CD4-positive, alpha-beta T cell treated with Interleukin-2 at 100 ng/mL for 4 hours (primary cell): ENCODE results near the gene AFF3.
"Not testable (repeated sequence)": the region's sequence is repeated elsewhere in the genome, so short reads cannot be mapped to it uniquely, and the experiment has no call there.

Experiments
- DNase-seq: peaks from one replicate; pipeline ENCODE4 v3.0.0-alpha.2; 2020; ENCODE audit warnings: low spot score

Gene AFF3

GRCh38 chr2:100106460-100106859 is 35.9 kb downstream of the AFF3 start:
- no peak for DNase-seq

GRCh38 chr2:100105678-100106054 is 36.7 kb downstream of the AFF3 start:
- DNase-seq = no peak

- DNase-seq = no peak
These were observed 37.4 kb downstream of the AFF3 start for GRCh38 chr2:100104718-100105677.

- not testable (repeated sequence) for DNase-seq
These were observed 38.1 kb downstream of the AFF3 start for GRCh38 chr2:100104265-100104664.

- DNase-seq = not testable (repeated sequence)
These were observed 38.7 kb downstream of the AFF3 start for GRCh38 chr2:100103527-100104252.

- DNase-seq = not testable (repeated sequence)
These were observed 39.8 kb downstream of the AFF3 start for GRCh38 chr2:100102466-100103180.

GRCh38 chr2:100098855-100099254 is 43.5 kb downstream of the AFF3 start:
- not testable (repeated sequence) for DNase-seq

GRCh38 chr2:100097611-100098294 is 44.6 kb downstream of the AFF3 start:
- not testable (repeated sequence) for DNase-seq

GRCh38 chr2:100095845-100096244 is 46.5 kb downstream of the AFF3 start:
- DNase-seq = not testable (repeated sequence)

GRCh38 chr2:100091807-100092206 is 50.6 kb downstream of the AFF3 start:
- DNase-seq = not testable (repeated sequence)

GRCh38 chr2:100085744-100086143 is 56.6 kb downstream of the AFF3 start:
- DNase-seq = not testable (repeated sequence)

GRCh38 chr2:100083421-100084216 is 58.8 kb downstream of the AFF3 start:
- not testable (repeated sequence) for DNase-seq

GRCh38 chr2:100082302-100082978 is 60.0 kb downstream of the AFF3 start:
- not testable (repeated sequence) for DNase-seq

- no peak for DNase-seq
These were observed 64.5 kb downstream of the AFF3 start for GRCh38 chr2:100077935-100078334.

GRCh38 chr2:100077456-100077855 is 64.9 kb downstream of the AFF3 start:
- DNase-seq = no peak

GRCh38 chr2:100075532-100075931 is 66.9 kb downstream of the AFF3 start:
- DNase-seq = no peak

- DNase-seq = no peak
These were observed 69.3 kb downstream of the AFF3 start for GRCh38 chr2:100073110-100073509.

- DNase-seq = no peak
These were observed 69.9 kb downstream of the AFF3 start for GRCh38 chr2:100072503-100072902.

GRCh38 chr2:100071335-100072043 is 70.9 kb downstream of the AFF3 start:
- DNase-seq = no peak

GRCh38 chr2:100070078-100070477 is 72.3 kb downstream of the AFF3 start:
- no peak for DNase-seq
